H1 (cell line): ENCODE data around the gene IL1RAPL1.

ENCODE experiments used
- CTCF ChIP-seq, 3 experiments: IDR thresholded peaks; 1 replicate in 2 of 3; 2 replicates in 1 of 3; pipeline versions ENCODE4 v1.5.1 to v1.6.1; 2011; ENCODE audit warnings: low read length in 3 of 3, mild to moderate bottlenecking in 3 of 3, inconsistent platforms in 2 of 3, low read depth in 1 of 3, moderate library complexity in 1 of 3; ENCODE audit not compliant: insufficient read depth in 1 of 3; ENCODE audit errors: control extremely low read depth in 1 of 3
- SIN3A ChIP-seq, 2 experiments: IDR thresholded peaks in 1 of 2; conservative IDR thresholded peaks in 1 of 2; 2 replicates each; pipeline ENCODE4 v1.6.1; 2011 to 2012; ENCODE audit warnings: low read length in 2 of 2, improper control_type of control experiment in 1 of 2, low read depth in 1 of 2, mild to moderate bottlenecking in 1 of 2
- USF2 ChIP-seq: IDR thresholded peaks from 2 replicates; pipeline ENCODE4 v1.6.1; 2011; ENCODE audit warnings: low read length, improper control_type of control experiment

GRCh38 chrX:29382811-29383210 lies 795.6 kb downstream of the IL1RAPL1 start:
- no peak for TF ChIP-seq USF2
- TF ChIP-seq SIN3A (conservative IDR thresholded peaks at IDR 0.05 in 1 of 2, IDR thresholded peaks at IDR 0.05 in 1 of 2; ENCODE audit: low read depth in 1 of 2, low read length in 2 of 2): no peak
- TF ChIP-seq CTCF (IDR thresholded peaks at IDR 0.05; ENCODE audit: control extremely low read depth in 1 of 3, insufficient read depth in 1 of 3, low read depth in 1 of 3, low read length in 3 of 3): no peak
